NCI-H460 (cell line): ENCODE results near the gene ZCCHC24. TPM values are rescaled to one million over a fixed set of nuclear protein-coding genes. Genes with fewer than 3 reads are reported as not detected.

Experiments used
- DNase-seq: peaks from one replicate; pipeline ENCODE4 v3.0.0-alpha.2; 2016; ENCODE audit warnings: low read depth; ENCODE audit errors: extremely low read depth
- total RNA-seq: library from RNA; depleted of rRNA; stranded (reverse); fragments of >200 nt; shearing (Covaris generic); gene quantifications from 2 replicates; pipeline ENCODE4 v1.2.3, GENCODE V29; 2014

The ZCCHC24 gene
- total RNA-seq, 1 experiment from 2014 or later: 3.2 TPM

DNA sequence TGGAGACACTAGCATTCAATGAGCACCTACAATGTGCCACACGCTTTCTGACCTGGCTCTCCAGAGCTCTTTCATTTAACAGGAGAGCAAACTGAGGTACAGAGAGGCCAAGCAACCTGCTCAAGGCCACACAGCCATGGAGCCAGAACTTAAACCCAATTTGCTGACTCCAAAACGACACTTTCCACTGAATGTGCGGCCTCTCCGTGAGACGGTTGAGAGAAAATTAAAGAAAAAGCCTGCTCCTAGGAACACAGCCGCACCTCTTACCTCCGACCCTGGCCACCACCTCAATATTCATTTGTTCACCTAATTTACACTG lies 42.8 kb downstream of the ZCCHC24 start:
- DNase-seq: no peak

DNA sequence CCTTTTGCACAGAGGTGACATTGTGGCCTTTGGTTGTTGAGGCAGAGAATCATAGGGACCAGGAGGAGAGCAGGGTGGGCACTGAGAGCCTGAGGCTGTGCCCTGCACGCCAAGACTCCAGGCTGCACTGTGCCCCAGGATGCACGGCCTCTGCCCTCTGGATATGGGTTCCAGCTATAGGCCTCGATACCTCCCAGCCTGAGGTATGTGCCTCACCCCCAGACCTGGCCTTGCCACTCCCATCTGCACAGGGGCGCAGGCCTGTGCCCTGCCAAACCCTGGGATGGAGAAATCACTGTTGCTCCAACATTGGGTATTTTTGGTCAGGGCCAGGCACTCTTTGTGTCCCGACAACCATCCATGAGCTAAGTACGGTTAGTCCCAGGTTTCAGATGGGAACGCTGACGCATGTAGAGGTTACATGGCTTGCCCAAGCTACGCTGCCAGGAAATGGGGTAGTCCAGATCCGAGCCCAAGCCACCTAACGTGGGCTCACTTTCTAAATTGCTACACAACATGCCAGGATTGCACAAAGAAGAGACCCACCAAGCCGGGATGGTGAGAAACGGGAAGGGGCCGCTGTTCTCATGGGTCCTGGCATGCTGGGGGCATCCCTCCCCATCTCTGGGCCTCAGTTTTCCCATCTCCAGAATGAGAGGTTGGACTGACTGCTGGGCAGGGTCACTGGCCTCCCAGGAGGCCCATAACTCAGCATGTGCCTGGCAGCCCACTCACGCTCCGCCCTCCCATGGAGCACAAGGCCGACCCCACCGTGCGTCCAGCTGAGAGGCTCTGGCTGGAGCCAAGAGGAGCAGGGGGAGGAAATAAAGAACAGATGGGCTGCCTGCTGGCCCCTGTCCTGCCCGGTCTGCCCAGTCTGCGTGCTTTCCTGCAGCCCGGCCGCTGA lies 44.2 kb downstream of the ZCCHC24 start:
- DNase-seq: no peak

DNA sequence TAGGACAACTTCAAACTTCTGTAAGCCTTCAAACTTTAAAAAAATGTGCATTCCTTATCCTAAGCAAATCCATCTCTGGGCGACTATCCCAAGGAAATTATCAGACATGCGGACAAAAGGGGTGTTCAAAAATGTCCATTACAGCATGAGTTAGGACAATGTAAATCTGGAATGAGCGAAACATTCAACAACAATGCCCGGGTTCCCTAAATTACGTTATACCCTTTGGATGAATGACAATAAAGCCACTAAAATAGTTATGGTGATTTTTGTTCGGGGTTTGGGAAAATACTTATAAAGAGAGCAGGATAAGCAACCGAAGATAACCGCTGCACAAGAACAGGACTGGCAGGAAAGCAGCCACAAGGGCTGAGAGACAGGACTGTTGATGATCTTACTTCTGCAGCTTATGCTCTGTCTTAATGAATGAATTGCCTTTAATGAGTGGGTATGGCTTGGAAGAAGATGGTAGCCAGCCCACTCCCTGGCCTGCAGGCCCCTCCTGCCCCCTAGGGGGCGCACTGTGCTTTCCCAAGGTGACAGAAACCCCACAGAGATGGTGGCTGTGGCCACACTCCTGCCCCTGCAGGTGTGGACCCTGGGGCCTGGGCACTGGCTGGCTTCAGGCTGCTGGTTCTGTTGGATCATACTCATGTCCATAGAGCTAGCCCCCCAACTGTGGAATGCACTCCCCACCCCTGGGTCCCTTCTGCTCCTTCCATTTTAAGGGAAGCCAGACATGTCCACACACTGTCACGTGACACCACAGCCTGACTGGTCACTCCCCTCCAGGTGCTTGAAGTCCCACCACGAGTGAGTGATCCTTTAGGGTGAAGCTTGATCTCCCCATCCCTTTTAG lies 45.0 kb downstream of the ZCCHC24 start:
- peak; percentile 42 for DNase-seq

- DNase-seq: no peak
Measured at GRCh38 chr10:79399223-79399831, 46.1 kb downstream of the ZCCHC24 start.

DNA sequence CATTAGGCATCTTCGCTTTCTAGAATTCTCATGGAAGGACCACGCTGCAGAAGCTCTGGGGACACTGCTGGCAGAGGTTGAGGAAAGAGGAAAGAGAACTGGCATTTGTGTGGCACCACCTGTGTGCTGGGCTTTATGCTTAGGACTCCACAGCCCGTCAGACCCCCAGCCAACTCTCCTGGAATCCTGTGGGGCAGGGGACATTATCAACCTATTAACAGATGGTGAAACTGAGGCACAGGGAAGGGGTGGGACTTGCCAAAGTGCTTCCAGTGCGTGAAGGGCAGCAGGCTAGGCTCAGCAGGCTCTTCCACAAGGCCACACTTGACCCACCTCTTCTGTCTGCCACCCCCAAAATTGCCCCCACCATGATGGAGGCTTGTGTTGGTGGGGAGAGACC lies 46.8 kb downstream of the ZCCHC24 start:
- DNase-seq: no peak

DNA sequence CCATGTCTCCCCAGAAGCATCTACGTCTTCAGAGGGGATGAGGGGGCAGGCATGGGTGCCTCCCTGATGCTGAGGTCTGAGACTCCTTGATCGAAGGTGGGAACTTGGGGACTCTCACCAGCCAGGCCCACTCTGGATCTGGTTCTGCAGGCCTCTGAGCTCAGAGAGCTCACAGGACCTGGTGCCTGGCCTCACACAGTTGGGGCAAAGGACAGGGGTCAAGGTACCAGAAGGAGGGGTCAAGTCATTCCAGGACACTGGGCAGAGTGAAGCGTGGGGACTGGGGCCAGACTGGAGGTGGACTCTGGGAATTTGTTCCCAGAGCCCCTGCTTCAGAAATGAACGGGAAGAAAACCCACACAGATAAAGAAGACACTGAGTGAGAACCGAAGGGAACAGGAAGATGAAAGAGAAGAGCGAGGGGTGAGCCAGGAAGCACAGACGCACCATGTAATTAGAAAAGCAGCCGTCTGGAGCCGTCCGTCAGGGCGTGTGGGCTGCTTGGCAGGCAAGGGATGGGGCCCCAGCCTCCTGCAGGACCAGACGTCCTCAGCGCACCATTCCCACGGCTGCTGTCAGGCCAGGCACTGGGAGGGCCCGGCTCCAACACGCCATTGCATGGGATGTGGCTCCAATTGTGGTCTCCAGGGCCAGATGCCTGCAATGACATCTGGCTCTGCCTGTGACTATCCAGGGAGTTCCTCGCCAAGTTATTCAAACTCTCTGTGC lies 47.7 kb downstream of the ZCCHC24 start:
- DNase-seq: no peak

GRCh38 chr10:79397051-79397450 lies 48.4 kb downstream of the ZCCHC24 start:
- no peak for DNase-seq

GRCh38 chr10:79396520-79396919 lies 48.9 kb downstream of the ZCCHC24 start:
- DNase-seq: no peak

- DNase-seq: no peak
Measured at GRCh38 chr10:79394664-79395063, 50.8 kb downstream of the ZCCHC24 start.

DNA sequence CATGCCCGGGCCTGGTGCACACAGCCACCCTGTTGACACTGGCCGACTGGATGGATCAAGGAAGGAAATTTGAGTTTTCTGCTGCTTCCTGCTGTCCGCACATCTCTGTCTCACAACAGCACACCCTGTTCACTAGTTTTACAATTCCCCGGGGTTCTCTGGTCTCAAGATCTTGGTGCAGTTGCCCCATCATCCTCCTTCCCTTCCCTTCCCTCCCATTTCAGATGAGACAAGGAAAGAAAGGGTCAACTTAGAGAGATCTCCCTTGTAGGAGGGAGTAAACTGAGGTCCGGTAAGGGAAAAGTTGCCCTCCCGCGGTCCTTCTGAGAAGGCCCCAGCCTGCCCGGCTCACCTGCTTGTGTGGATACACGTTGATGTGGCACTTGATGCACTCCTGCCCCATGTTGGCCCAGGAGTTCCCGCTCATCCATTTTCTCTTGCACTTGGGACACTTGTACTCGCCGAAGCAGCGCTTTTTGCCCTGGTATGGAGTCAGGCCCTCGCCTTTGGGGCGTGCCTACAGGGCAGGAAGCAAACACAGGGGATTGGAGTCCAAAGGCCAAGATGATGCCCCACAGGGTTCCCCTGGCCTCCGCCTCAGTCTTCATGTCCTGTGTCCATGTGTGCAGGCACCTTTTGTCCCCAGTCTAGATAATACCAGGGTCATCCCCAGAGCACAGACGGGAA lies 51.4 kb downstream of the ZCCHC24 start:
- DNase-seq: no peak

DNA sequence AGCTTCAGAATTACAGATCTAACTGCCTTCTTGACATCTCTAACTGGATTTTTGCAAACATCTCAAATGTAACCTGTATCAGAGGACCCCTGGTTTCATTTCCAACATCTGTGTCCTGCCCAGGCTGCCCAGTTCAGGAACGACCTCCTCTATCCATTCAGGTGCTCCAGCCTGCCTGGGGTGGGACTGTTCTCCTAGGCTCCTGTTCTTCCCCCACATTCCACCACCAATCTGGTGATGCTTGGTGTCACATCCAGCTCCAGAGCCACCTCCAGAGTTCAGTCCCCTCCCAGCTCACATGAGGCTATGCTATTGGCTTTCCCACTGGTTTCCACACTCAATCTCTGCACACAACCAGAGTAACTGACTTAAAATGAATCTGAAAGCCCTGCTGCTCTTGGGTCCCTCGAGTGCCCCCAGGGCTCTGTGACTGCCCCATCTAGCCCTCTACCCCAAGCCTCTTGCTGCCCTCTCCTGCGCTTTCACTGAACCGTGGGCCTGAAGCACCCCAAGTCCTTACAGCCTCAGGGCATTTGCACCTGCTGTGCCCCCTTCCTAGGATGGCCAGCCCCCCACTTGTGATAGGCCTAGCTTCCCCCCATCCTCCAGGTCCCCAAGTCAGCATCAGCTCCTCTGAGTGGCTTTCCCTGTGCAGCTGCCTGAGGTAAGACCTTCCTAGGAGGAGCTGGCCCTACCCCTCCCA lies 52.1 kb downstream of the ZCCHC24 start:
- no peak for DNase-seq

DNA sequence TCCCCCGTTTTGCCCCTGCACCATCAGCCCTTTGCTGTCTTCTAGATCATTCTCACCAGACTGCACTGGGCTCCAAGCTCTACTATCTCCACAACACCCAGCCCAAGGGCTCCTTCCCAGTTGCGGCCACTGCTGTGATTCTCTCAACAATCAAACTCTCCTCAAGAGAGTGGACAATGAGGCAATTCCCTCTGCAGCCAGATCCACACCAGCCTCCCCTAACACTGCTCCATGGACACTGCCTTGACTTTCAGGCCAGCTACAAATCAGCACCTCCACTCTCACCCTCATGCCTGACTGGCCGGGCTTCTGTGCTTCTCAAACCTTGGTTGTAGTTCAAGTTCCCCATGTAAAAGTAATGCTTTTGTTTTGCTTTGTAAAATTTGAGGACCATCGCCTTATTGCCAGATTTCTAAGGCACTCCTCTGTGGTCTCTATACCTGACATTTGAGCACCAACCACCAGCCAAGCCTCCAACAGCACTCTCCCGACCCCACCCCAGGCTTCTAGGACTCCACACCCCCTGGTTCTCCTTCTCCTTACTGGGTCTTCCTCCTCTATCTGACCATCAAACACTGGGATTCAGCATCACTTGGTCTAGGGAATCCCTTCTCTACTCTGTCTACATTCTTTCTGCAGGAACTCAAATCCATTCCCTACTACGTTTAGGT lies 52.8 kb downstream of the ZCCHC24 start:
- no peak for DNase-seq

GRCh38 chr10:79392020-79392398 lies 53.4 kb downstream of the ZCCHC24 start:
- DNase-seq: no peak

GRCh38 chr10:79391231-79392019 lies 54.0 kb downstream of the ZCCHC24 start:
- DNase-seq: no peak

GRCh38 chr10:79390551-79391229 lies 54.7 kb downstream of the ZCCHC24 start:
- DNase-seq: no peak

DNA sequence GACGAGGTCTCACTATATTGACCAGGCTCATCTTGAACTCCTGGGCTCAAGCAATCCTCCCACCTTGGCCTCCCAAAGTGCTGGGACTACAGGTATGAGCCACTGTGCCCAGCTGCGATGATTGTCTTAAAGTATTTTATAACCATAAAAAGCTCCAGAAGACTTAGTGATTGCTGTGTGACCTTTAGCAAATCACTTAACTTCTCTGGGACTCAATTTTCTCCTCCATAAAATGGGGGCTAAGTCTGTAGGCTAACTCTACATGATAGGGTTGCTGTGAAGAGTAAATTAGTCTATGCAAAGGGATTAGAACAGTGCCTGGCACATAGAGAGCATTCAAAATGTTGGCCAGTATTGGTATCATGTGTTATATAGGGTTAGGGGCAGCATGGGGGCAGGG lies 55.4 kb downstream of the ZCCHC24 start:
- DNase-seq: no peak

DNA sequence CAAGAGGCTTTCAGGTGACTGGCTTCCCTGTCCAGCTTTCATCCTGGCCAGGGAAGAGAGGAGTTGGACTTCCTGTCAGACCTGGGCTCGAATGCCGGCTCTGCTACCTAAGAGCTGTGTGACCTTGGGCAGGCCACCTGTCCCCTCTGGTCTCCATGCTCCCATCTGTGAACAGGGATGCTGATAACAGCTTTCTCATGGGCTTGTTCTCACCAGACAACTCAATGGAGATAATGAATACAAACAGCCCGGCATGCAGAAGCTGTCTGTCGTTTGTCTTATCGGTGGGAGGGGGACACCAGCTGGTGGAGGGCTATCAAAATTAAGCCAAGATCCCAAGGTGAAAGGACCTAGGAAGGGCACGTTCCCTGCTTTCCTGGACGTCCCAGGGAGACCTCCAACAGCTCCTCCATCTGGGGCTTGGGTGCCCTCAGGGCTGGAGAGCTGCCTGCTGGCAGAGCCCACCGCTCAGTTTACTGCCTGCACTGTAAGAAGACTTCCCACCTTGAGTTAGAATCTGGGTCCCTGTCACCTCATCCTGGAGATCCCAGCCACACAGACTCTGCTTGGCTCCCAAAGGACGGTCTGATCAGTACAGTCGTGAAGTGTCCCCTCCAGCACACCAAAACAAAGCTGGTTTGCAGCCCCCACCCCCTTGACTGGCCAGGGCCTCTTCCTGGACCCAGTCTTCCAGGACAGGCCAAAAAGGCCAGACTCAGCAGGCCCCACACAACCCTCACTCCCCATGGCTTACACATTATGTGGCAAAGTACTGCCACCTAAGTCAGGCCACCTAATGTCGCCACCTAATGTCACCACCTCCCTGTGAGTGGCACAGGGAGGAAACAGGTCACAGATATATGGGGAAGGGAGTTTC lies 57.2 kb downstream of the ZCCHC24 start:
- no peak for DNase-seq
